Mucosa of descending colon (tissue), 3 donors: ENCODE results near the gene TMEM18. TPM values are rescaled to one million over a fixed set of nuclear protein-coding genes. Genes with fewer than 3 reads are reported as not detected.

Source experiments
- ATAC-seq: fragments of 200-7000 bp; cut with Tn5 transposase; one replicate; pipeline ENCODE4 v1.9.1; 2020; ENCODE audit warnings: mild to moderate bottlenecking, moderate library complexity
- DNase-seq, 3 donors: peaks; one replicate each; pipeline ENCODE4 v3.0.0-alpha.2; 2020
- H3K36me3 ChIP-seq: fragments of 200-600 bp; one replicate; pipeline ENCODE4 v1.8.0; 2021; ENCODE audit warnings: low read depth, mild to moderate bottlenecking
- H3K4me1 ChIP-seq: fragments of 200-600 bp; one replicate; pipeline ENCODE4 v1.8.0; 2021; ENCODE audit warnings: low read depth, mild to moderate bottlenecking
- H3K4me3 ChIP-seq: fragments of 200-600 bp; one replicate; pipeline ENCODE4 v1.8.0; 2021; ENCODE audit warnings: mild to moderate bottlenecking
- H3K9me3 ChIP-seq: fragments of 200-600 bp; one replicate; pipeline ENCODE4 v1.8.0; 2021; ENCODE audit warnings: mild to moderate bottlenecking
- intact Hi-C, 2 donors: fragments of 100-400 bp; cut with DNase I in 1 of 2; cut with micrococcal nuclease in 1 of 2; formaldehyde crosslinking; loops; one replicate each; pipeline versions ENCODE4 v1.11.0 to v1.11.1; 2022; cut with DNase I, micrococcal nuclease
- total RNA-seq, 3 donors: library from RNA; stranded (reverse); fragmentation: NEBNext Ultra II Directional in 2 of 3; extraction: Animal tissue kit (Norgen Biotek cat#: 25700) in 2 of 3; gene quantifications; one replicate each; pipeline versions ENCODE4 v1.2.1 to v1.2.4, GENCODE V29; 2021 to 2023
- TF ChIP-seq, protein P1 (sequence below): fragments of 200-600 bp; IDR thresholded peaks from one replicate; pipeline ENCODE4 v1.8.0; 2022; ENCODE audit warnings: antibody characterized with exemption, mild to moderate bottlenecking
- donor health status: DM: no; HTN: no; CAD: no; lungs with moderate emphysema.
- donor health status: DM: no; HTN: no; CAD: no.
- donor health status: DM: no; HTN: yes; CAD: no.

TMEM18 gene
- total RNA-seq, 3 donors from 2014 or later: 13.9 to 22.3 (median 19.0) TPM

DNA sequence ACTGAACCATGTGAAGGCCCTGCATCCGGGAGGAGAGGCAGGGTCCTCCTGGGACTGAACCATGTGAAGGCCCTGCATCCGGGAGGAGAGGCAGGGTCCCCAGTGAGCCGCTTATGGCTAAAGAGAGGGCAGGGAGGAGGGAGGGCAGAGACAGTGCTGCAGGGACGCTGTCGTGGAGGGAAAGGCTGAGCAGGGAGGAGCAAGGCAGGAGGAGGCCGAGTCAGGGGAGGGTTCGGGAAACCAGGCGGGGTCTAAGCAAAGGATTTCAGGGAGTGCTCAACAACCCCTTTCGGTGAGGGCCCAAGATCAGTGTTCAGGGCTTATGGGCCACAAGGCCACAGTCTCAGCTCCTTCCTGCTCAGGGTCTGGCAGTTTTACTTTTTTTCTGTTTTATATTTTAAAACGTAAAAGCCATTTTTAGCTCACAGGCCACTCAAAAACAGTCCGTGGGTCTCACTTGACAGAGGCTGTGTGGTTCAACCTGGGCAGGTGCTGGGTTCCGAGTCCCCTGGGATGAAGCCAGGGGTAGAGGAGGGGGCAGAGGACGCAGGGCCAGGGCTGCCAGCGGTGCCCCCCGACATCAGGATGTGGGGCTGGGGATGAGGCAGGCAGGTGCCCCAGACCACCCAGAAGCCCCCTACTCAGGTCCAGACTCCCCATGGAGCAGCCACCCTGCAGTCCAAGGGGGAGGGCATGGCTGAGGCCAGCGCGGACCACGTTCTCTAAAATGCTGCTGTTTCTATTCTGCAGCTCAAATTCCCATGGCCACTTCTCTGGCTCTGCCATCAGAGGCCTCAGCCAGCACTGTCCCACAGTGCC, 5.2 kb downstream of the TMEM18 start:
- TF ChIP-seq, protein P1, sequence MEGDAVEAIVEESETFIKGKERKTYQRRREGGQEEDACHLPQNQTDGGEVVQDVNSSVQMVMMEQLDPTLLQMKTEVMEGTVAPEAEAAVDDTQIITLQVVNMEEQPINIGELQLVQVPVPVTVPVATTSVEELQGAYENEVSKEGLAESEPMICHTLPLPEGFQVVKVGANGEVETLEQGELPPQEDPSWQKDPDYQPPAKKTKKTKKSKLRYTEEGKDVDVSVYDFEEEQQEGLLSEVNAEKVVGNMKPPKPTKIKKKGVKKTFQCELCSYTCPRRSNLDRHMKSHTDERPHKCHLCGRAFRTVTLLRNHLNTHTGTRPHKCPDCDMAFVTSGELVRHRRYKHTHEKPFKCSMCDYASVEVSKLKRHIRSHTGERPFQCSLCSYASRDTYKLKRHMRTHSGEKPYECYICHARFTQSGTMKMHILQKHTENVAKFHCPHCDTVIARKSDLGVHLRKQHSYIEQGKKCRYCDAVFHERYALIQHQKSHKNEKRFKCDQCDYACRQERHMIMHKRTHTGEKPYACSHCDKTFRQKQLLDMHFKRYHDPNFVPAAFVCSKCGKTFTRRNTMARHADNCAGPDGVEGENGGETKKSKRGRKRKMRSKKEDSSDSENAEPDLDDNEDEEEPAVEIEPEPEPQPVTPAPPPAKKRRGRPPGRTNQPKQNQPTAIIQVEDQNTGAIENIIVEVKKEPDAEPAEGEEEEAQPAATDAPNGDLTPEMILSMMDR: no peak
- peak in 1 of 3 donors; percentile 43 for DNase-seq
- H3K4me1 ChIP-seq: peaks cover 6% of the 10 kb centered on the region
- no peak overlapping the region for H3K4me3 ChIP-seq
- no peak for ATAC-seq
- H3K9me3 ChIP-seq: no peaks in the 10 kb centered on the region
- intact Hi-C loops: no loop called here
- no peaks in the 10 kb centered on the region for H3K36me3 ChIP-seq

DNA sequence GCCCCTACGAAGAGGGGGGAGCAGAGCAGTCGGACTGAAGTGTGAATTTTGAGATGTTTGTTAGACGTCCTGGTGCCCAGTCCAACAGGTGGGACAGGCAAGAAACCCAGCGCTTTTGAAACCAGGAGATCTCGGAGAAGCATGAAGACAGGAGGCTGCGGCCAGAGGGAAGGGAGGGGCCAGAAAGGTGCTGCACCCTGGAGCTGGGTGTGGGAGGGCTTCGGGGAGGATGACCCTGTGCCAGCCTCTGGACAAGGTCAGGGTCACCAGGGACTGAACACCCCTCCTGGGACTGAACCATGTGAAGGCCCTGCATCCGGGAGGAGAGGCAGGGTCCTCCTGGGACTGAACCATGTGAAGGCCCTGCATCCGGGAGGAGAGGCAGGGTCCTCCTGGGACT, 6.1 kb downstream of the TMEM18 start:
- intact Hi-C loops: no loop called here
- TF ChIP-seq, protein P1: no peak
- no peak for ATAC-seq
- Histone ChIP-seq H3K4me1 (peaks cover 4% of the 10 kb centered on the region), H3K9me3 (peaks cover under 1% of the 10 kb centered on the region), H3K4me3 (no peak overlapping the region), H3K36me3 (no peaks in the 10 kb centered on the region)
- DNase-seq: peak in 1 of 3 donors; percentile 26

DNA sequence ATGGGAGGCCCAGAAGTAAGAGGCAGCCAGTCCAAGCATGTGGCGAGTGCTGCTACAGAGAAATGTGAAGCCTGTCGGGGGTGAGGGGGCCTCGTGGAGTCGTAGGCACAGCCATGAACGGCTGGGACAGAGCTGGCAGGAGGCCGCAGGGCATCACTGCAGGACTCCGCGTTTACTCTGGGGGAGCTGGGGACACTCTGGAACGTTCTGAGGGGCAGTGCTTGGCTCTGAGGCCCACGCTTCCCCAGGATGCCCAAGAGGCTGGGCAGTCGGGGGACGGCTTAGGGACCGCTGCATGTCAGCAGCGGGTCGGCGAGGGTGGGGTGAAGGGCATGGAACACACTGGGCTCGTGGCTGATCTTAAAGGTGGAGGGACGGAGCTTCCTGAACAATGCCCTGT, 6.6 kb downstream of the TMEM18 start:
- Histone ChIP-seq H3K36me3 (no peaks in the 10 kb centered on the region), H3K4me1 (no peaks in the 10 kb centered on the region), H3K9me3 (peaks cover 5% of the 10 kb centered on the region), H3K4me3 (no peak overlapping the region)
- intact Hi-C loops: no loop called here
- ATAC-seq (no peak), DNase-seq (peak in 1 of 3 donors; percentile 31)
- TF ChIP-seq, protein P1: no peak

DNA sequence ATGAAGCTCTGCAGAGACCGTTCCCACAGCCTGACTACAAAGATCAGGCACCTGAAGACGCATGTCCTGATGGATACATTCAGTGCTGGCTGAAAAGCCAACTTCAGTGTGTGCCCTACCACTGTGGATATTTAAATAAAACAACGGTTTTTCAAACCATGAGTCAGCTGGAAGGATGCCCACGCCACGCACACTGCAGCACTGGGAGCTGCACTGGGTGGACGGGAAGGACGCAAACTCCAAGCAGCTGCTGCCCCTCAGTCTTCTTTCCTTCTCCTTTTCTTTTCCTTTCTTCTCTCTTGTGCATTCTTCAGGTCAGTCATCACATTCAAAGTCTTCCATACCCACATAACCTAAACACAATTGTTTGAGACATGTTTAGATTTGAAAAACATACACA, 7.9 kb downstream of the TMEM18 start:
- peak in 1 of 3 donors; percentile 25 for DNase-seq
- Histone ChIP-seq H3K36me3 (no peaks in the 10 kb centered on the region), H3K4me1 (no peaks in the 10 kb centered on the region), H3K9me3 (peaks cover 6% of the 10 kb centered on the region), H3K4me3 (no peak overlapping the region)
- intact Hi-C loops: no loop called here
- TF ChIP-seq, protein P1: no peak
- ATAC-seq: no peak

DNA sequence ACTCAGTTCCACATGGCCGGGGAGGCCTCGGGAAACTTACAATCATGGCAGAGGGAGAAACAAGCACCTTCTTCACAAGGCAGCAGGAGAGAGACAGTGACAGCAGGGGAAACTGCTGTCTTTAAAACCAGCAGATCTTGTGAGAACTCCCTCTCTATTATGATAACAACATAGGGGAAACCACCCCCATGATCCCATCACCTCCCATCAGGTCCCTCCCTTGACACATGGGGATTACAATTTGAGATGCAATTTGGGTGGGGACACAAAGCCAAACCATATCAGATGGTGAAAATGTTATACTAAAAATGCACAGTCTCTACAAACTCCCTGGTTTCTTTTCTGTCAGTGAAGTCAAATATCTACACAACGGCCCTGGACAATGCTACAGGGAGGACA, 9.2 kb downstream of the TMEM18 start:
- intact Hi-C loops: no loop called here
- no peak for DNase-seq
- ATAC-seq: no peak
- TF ChIP-seq, protein P1: no peak
- peaks cover 6% of the 10 kb centered on the region for H3K9me3 ChIP-seq
- no peaks in the 10 kb centered on the region for H3K4me1 ChIP-seq
- H3K4me3 ChIP-seq: no peak overlapping the region
- no peaks in the 10 kb centered on the region for H3K36me3 ChIP-seq
